ENCODE results near the gene C4BPA. TPM values are rescaled to one million over a fixed set of nuclear protein-coding genes. Genes with fewer than 3 reads are reported as not detected.

Gene C4BPA
- total and polyA plus RNA-seq, 2 of the 8 experiments (the other 6 are each of a cell fraction or from before 2014, with no cell fraction given): not detected

GRCh38 chr1:207077470-207078377 is 26.3 kb upstream of the C4BPA start:
- WGBS, 2 experiments (ENCODE audit: extremely low coverage in 1 of 2, insufficient coverage in 1 of 2, insufficient read length in 1 of 2, insufficient replicate concordance in 2 of 2, low coverage in 1 of 2, low lambda C conversion rate in 2 of 2, missing lambda C conversion rate in 1 of 2): 50% methylated on average over 6 of the region's 6 CpGs; no CpG with 5 or more reads in 1 of the 2 experiments
- no peak overlapping the region for H3K56ac ChIP-seq (replicated peaks; ENCODE audit: insufficient read length, low read depth, low read length)
- no peak overlapping the region for H4K8ac ChIP-seq (ENCODE audit: extremely low read depth, insufficient read depth, low read length)
- no peaks in the 10 kb centered on the region for H3K79me1 ChIP-seq (ENCODE audit: low read depth, low read length)
- H4K91ac ChIP-seq (replicated peaks; ENCODE audit: insufficient read length, low read length): no peak overlapping the region
- no peaks in the 10 kb centered on the region for H4K20me1 ChIP-seq (replicated peaks in 1 of 2; ENCODE audit: control insufficient read depth in 1 of 2, insufficient read depth in 2 of 2, low read length in 2 of 2)
- H3K4ac ChIP-seq (replicated peaks; ENCODE audit: insufficient read length, low read depth, low read length): no peak overlapping the region
- DNase-seq (ENCODE audit: low read depth in 1 of 2, low spot score in 2 of 2): peak in 1 of 2 experiments; percentile 69
- TF ChIP-seq RNF2 (IDR thresholded peaks at IDR 0.05; ENCODE audit: borderline replicate concordance, low read depth, low read length, missing control alignments, poor library complexity, severe bottlenecking): no peak
- TF ChIP-seq JUN (IDR thresholded peaks at IDR 0.05; ENCODE audit: low read depth, low read length): no peak
- TF ChIP-seq, protein P1, sequence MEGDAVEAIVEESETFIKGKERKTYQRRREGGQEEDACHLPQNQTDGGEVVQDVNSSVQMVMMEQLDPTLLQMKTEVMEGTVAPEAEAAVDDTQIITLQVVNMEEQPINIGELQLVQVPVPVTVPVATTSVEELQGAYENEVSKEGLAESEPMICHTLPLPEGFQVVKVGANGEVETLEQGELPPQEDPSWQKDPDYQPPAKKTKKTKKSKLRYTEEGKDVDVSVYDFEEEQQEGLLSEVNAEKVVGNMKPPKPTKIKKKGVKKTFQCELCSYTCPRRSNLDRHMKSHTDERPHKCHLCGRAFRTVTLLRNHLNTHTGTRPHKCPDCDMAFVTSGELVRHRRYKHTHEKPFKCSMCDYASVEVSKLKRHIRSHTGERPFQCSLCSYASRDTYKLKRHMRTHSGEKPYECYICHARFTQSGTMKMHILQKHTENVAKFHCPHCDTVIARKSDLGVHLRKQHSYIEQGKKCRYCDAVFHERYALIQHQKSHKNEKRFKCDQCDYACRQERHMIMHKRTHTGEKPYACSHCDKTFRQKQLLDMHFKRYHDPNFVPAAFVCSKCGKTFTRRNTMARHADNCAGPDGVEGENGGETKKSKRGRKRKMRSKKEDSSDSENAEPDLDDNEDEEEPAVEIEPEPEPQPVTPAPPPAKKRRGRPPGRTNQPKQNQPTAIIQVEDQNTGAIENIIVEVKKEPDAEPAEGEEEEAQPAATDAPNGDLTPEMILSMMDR (IDR thresholded peaks at IDR 0.05; ENCODE audit: control extremely low read depth in 1 of 3, insufficient read depth in 1 of 3, low read depth in 1 of 3, low read length in 3 of 3): peak; percentile 4 to 87 (median 77)
- no peak for TF ChIP-seq EP300 (IDR thresholded peaks at IDR 0.05; ENCODE audit: borderline replicate concordance in 1 of 2, low read depth in 2 of 2, low read length in 2 of 2)
- TF ChIP-seq CEBPB (IDR thresholded peaks at IDR 0.05; ENCODE audit: low read depth, low read length): peak; percentile 62; the same call in 1 of the 2 replicates
- TF ChIP-seq BRCA1 (IDR thresholded peaks at IDR 0.05; ENCODE audit: low read depth, low read length): no peak
- peak; percentile 86 to 89 for TF ChIP-seq RAD21 (IDR thresholded peaks at IDR 0.05 in 1 of 2, conservative IDR thresholded peaks at IDR 0.05 in 1 of 2; ENCODE audit: low read depth in 2 of 2, low read length in 2 of 2)
- no peak overlapping the region for H3K23ac ChIP-seq (ENCODE audit: insufficient read length)
- H3K4me2 ChIP-seq (ENCODE audit: insufficient read depth in 1 of 2, low read depth in 2 of 2, low read length in 2 of 2): no peak overlapping the region
- no peak overlapping the region for H2BK120ac ChIP-seq (replicated peaks; ENCODE audit: low read depth, low read length)
- no peak overlapping the region for H2AK5ac ChIP-seq (ENCODE audit: low read depth, low read length)
- H3K23me2 ChIP-seq (ENCODE audit: low read depth, low read length): no peaks in the 10 kb centered on the region
- no peaks in the 10 kb centered on the region for H3K27me3 ChIP-seq (replicated peaks in 1 of 4; ENCODE audit: control insufficient read depth in 3 of 4, extremely low read depth in 1 of 4, insufficient read depth in 3 of 4, low read length in 3 of 4)
- CTCF ChIA-PET (ENCODE audit: partially characterized antibody): interaction anchor here (0.6 to 2.6 kb wide), 19 partner anchors 8 to 595 kb away, joined by 3 to 12 read pairs (median 3); partner anchors contain the start of gene C4BPB
- no peak overlapping the region for H2BK15ac ChIP-seq (ENCODE audit: low read length)
- no peak overlapping the region for H4K5ac ChIP-seq (ENCODE audit: insufficient read length, low read depth, low read length)
- no peak overlapping the region for H3K27ac ChIP-seq (ENCODE audit: low read depth, low read length)
- H3K36me3 ChIP-seq (ENCODE audit: control insufficient read depth in 2 of 4, insufficient read depth in 4 of 4, low read length in 3 of 4): peaks cover 0 to 4% (median under 1%) of the 10 kb centered on the region in 4 experiments; a peak in 4 of 8 replicates
- H3K9me3 ChIP-seq (ENCODE audit: insufficient read depth in 2 of 2, low read depth in 1 of 2, low read length in 1 of 2): no peaks in the 10 kb centered on the region
- no peak overlapping the region for H2BK20ac ChIP-seq (ENCODE audit: low read length)
- POLR2A ChIA-PET (ENCODE audit: partially characterized antibody): interaction anchor here (1.0 kb wide), 1 partner anchor 69 kb away, joined by 3 read pairs; no protein-coding TSS in a partner anchor
- no peak overlapping the region for H3K14ac ChIP-seq (ENCODE audit: insufficient read length)
- no peak overlapping the region for H3K18ac ChIP-seq (ENCODE audit: extremely low read depth, low read length)
- H3K4me3 ChIP-seq (ENCODE audit: extremely low read depth in 1 of 4, insufficient read depth in 2 of 4, low read depth in 3 of 4, low read length in 4 of 4): no peak overlapping the region
- H2AFZ ChIP-seq (ENCODE audit: low read length): no peak overlapping the region
- no peaks in the 10 kb centered on the region for H3K79me2 ChIP-seq (ENCODE audit: control insufficient read depth in 1 of 2, insufficient read depth in 2 of 2, low read length in 2 of 2)
- no peak overlapping the region for H2BK12ac ChIP-seq (ENCODE audit: low read depth, low read length)
- peak; percentile 97 for FAIRE-seq
- no peak overlapping the region for H2BK5ac ChIP-seq (ENCODE audit: low read depth, low read length)
- H3K9ac ChIP-seq (replicated peaks in 1 of 4; ENCODE audit: extremely low read depth in 1 of 4, low read depth in 3 of 4, low read length in 3 of 4): no peak overlapping the region
- H3K4me1 ChIP-seq (replicated peaks in 1 of 4; ENCODE audit: control insufficient read depth in 3 of 4, insufficient read depth in 4 of 4, low read length in 3 of 4): no peaks in the 10 kb centered on the region
